SK-N-SH (cell line): Measurements from ENCODE around the gene FAM83F. TPM values are rescaled to one million over a fixed set of nuclear protein-coding genes. Genes with fewer than 3 reads are reported as not detected.

Experiments used
- CTCF ChIA-PET: fragments of 300-600, 350-600 bp; formaldehyde crosslinking; extraction: SDS; loops from one replicate; lab custom pipeline; 2021; lab: Yijun Ruan, JAX
- POLR2A ChIA-PET: fragments of 350-600 bp; sonication (Branson Sonifier 250); formaldehyde crosslinking; extraction: SDS; loops from one replicate; lab custom pipeline; 2020; ENCODE audit warnings: antibody characterized with exemption, inconsistent platforms; lab: Yijun Ruan, JAX
- DNase-seq: peaks from one replicate; pipeline ENCODE4 v3.0.0; 2012
- H2AFZ ChIP-seq: fragments of 200-600 bp; sonication (generic); 2 replicates; pipeline ENCODE4 v1.8.1; 2016; ENCODE audit warnings: antibody characterized with exemption, mild to moderate bottlenecking, low read depth
- H3F3A ChIP-seq: fragments of 200-600 bp; sonication (generic); replicated peaks from 2 replicates; pipeline ENCODE3; 2016; ENCODE audit warnings: antibody characterized with exemption, mild to moderate bottlenecking; ENCODE audit not compliant: insufficient read depth
- H3K27ac ChIP-seq, 2 experiments: fragments of 200-500 bp in 1 of 2; fragments of 200-600 bp in 1 of 2; sonication (Bioruptor generic) in 1 of 2; sonication (generic), shearing (Covaris generic) in 1 of 2; 2 replicates each; pipeline versions ENCODE4 v1.5.1 to v1.6.1; 2014 to 2016; ENCODE audit warnings: low read depth in 2 of 2, inconsistent platforms in 1 of 2, low read length in 1 of 2, mild to moderate bottlenecking in 1 of 2, mixed read lengths in 1 of 2
- H3K27me3 ChIP-seq: fragments of 200-600 bp; sonication (generic), shearing (Covaris generic); 2 replicates; pipeline ENCODE4 v1.6.1; 2016; ENCODE audit warnings: mixed run types; ENCODE audit not compliant: insufficient read depth
- H3K36me3 ChIP-seq, 2 experiments: fragments of 200-500 bp in 1 of 2; fragments of 200-600 bp in 1 of 2; sonication (Bioruptor generic) in 1 of 2; sonication (generic) in 1 of 2; replicated peaks in 1 of 2; 2 replicates each; pipeline versions ENCODE3 to v1.5.1; 2014 to 2016; ENCODE audit warnings: low read length in 1 of 2, mild to moderate bottlenecking in 1 of 2; ENCODE audit not compliant: insufficient read depth in 2 of 2, control insufficient read depth in 1 of 2
- H3K4me1 ChIP-seq, 2 experiments: fragments of 200-500 bp in 1 of 2; fragments of 200-600 bp in 1 of 2; sonication (Bioruptor generic) in 1 of 2; sonication (generic), shearing (Covaris generic) in 1 of 2; 2 replicates each; pipeline versions ENCODE4 v1.5.1 to v1.6.1; 2014 to 2016; ENCODE audit warnings: low read depth in 1 of 2, low read length in 1 of 2, mixed run types in 1 of 2; ENCODE audit not compliant: insufficient read depth in 2 of 2, control insufficient read depth in 1 of 2
- H3K4me2 ChIP-seq: fragments of 200-600 bp; sonication (generic), shearing (Covaris generic); 2 replicates; pipeline ENCODE4 v1.6.1; 2017; ENCODE audit warnings: mixed run types
- H3K4me3 ChIP-seq, 2 experiments: fragments of 200-500 bp in 1 of 2; fragments of 200-600 bp in 1 of 2; sonication (Bioruptor generic) in 1 of 2; sonication (generic), shearing (Covaris generic) in 1 of 2; 2 replicates each; pipeline versions ENCODE4 v1.5.1 to v1.8.1; 2014 to 2016; ENCODE audit warnings: low read depth in 2 of 2, inconsistent platforms in 1 of 2, low read length in 1 of 2, mild to moderate bottlenecking in 1 of 2, mixed read lengths in 1 of 2, moderate library complexity in 1 of 2
- H3K79me2 ChIP-seq: fragments of 200-600 bp; sonication (generic); 2 replicates; pipeline ENCODE4 v1.8.1; 2017; ENCODE audit warnings: mild to moderate bottlenecking; ENCODE audit not compliant: insufficient read depth
- H3K9ac ChIP-seq: fragments of 200-600 bp; sonication (generic); 2 replicates; pipeline ENCODE4 v1.6.1; 2017; ENCODE audit warnings: mixed run types
- H3K9me2 ChIP-seq: fragments of 200-600 bp; sonication (generic); 2 replicates; pipeline ENCODE4 v1.6.1; 2017; ENCODE audit warnings: mixed run types
- H3K9me3 ChIP-seq: fragments of 200-600 bp; sonication (generic); 2 replicates; pipeline ENCODE4 v1.6.1; 2017; ENCODE audit warnings: mixed run types, mild to moderate bottlenecking, moderate library complexity
- H4K20me1 ChIP-seq: fragments of 200-600 bp; sonication (generic); 2 replicates; pipeline ENCODE4 v1.6.1; 2017; ENCODE audit warnings: mild to moderate bottlenecking, mixed run types; ENCODE audit not compliant: insufficient read depth
- EP300 ChIP-seq, 2 experiments: IDR thresholded peaks; 2 replicates each; pipeline versions ENCODE4 v1.4.0 to v1.6.1; 2012; ENCODE audit warnings: borderline replicate concordance in 1 of 2, low read depth in 1 of 2, low read length in 1 of 2
- EZH2phosphoT487 ChIP-seq: fragments of 200-600 bp; sonication (generic); IDR thresholded peaks from 2 replicates; pipeline ENCODE4 v1.6.1; 2017; ENCODE audit warnings: low read depth, mixed run types, mild to moderate bottlenecking, antibody characterized with exemption, moderate library complexity, borderline replicate concordance
- FOXM1 ChIP-seq: IDR thresholded peaks from 2 replicates; pipeline ENCODE4 v1.4.0; 2012; ENCODE audit warnings: low read depth, mild to moderate bottlenecking
- GATA2 ChIP-seq: sonication (generic); formaldehyde crosslinking; IDR thresholded peaks from 2 replicates; pipeline ENCODE4 v1.5.0; 2020; ENCODE audit warnings: mild to moderate bottlenecking, missing genetic modification reagents
- JUND ChIP-seq: IDR thresholded peaks from 2 replicates; pipeline ENCODE4 v1.4.0; 2012
- MAX ChIP-seq: IDR thresholded peaks from 2 replicates; pipeline ENCODE4 v1.4.0; 2012; ENCODE audit warnings: low read depth
- MEF2A ChIP-seq: IDR thresholded peaks from 2 replicates; pipeline ENCODE4 v1.4.0; 2012; ENCODE audit warnings: low read depth, borderline replicate concordance
- MXI1 ChIP-seq: IDR thresholded peaks from 2 replicates; pipeline ENCODE4 v1.6.1; 2012; ENCODE audit warnings: mild to moderate bottlenecking, low read depth, low read length, improper control_type of control experiment
- NFIC ChIP-seq: IDR thresholded peaks from 2 replicates; pipeline ENCODE4 v1.4.0; 2012; ENCODE audit warnings: borderline replicate concordance
- PBX3 ChIP-seq: IDR thresholded peaks from 2 replicates; pipeline ENCODE4; 2012
- POLR2AphosphoS5 ChIP-seq: IDR thresholded peaks from 2 replicates; pipeline ENCODE4 v1.6.1; 2012; ENCODE audit warnings: low read depth, low read length
- RAD21 ChIP-seq: IDR thresholded peaks from 2 replicates; pipeline ENCODE4 v1.6.1; 2012; ENCODE audit warnings: mild to moderate bottlenecking, low read length
- RCOR1 ChIP-seq: fragments of 150-350 bp; IDR thresholded peaks from 2 replicates; pipeline ENCODE4 v1.6.1; 2017; ENCODE audit warnings: antibody characterized with exemption, low read length
- REST ChIP-seq: IDR thresholded peaks from 2 replicates; pipeline ENCODE4 v1.6.1; 2012; ENCODE audit warnings: mild to moderate bottlenecking, low read depth, low read length, moderate library complexity
- SMC3 ChIP-seq: IDR thresholded peaks from 2 replicates; pipeline ENCODE4 v1.6.1; 2012; ENCODE audit warnings: low read depth, low read length, improper control_type of control experiment
- TCF12 ChIP-seq: IDR thresholded peaks from 2 replicates; pipeline ENCODE4 v1.4.0; 2012
- TEAD4 ChIP-seq: IDR thresholded peaks from 2 replicates; pipeline ENCODE4 v1.4.0; 2012; ENCODE audit warnings: mild to moderate bottlenecking, borderline replicate concordance; ENCODE audit not compliant: insufficient read depth
- ZBTB33 ChIP-seq: IDR thresholded peaks from 2 replicates; pipeline ENCODE4 v1.4.0; 2012; ENCODE audit warnings: low read depth, borderline replicate concordance
- WGBS: methylation state at CpG from one replicate; pipeline ENCODE4 v1.1.6; 2017; ENCODE audit warnings: low lambda C conversion rate; 5-methylcytosine and 5-hydroxymethylcytosine counted together
- polyA plus RNA-seq, 3 experiments: library from polyadenylated mRNA; depleted of rRNA; stranded (reverse); fragments of >200 nt; gene quantifications; 2 replicates each; pipeline ENCODE4 v1.2.3, GENCODE V29; 2012

The FAM83F gene
- polyA plus RNA-seq, 1 of the 3 experiments (the other 2 are of a cell fraction), result not detected

GRCh38 chr22:40010746-40011145 is 16.0 kb downstream of the FAM83F start (continued):
- TF ChIP-seq REST, result no peak
- TF ChIP-seq FOXM1, result no peak
- no peak for TF ChIP-seq RCOR1
- TF ChIP-seq ZBTB33, result no peak
- no peak for TF ChIP-seq JUND
- TF ChIP-seq TCF12, result no peak
- no peak for TF ChIP-seq MAX
- no peak for TF ChIP-seq MXI1
- no peak for TF ChIP-seq GATA2 (CRISPR knock-in tag)

- no peak for DNase-seq
- H4K20me1 ChIP-seq, result no peaks in the 10 kb centered on the region
- H3K36me3 ChIP-seq, result no peaks in the 10 kb centered on the region
- H3K79me2 ChIP-seq, result no peaks in the 10 kb centered on the region
- H3K27ac ChIP-seq, result no peak overlapping the region
- no peaks in the 10 kb centered on the region for H3K9me3 ChIP-seq
- H3K9ac ChIP-seq, result no peak overlapping the region
- ChIA-PET POLR2A (no interaction called here), CTCF (interaction anchor here (1.0 kb wide), 1 partner anchor 472 kb away, joined by 3 read pairs; no protein-coding TSS in a partner anchor)
- H3K4me2 ChIP-seq, result no peak overlapping the region
- no peak overlapping the region for H3K4me3 ChIP-seq
- H3K9me2 ChIP-seq, result no peaks in the 10 kb centered on the region
- H3F3A ChIP-seq, result no peaks in the 10 kb centered on the region
- TF ChIP-seq PBX3 (no peak), EZH2phosphoT487 (no peak), GATA2 (CRISPR knock-in tag) (no peak), RCOR1 (no peak), NFIC (no peak), SMC3 (no peak), TEAD4 (no peak), RAD21 (no peak), MEF2A (no peak), EP300 (IDR thresholded peaks at IDR 0.05; ENCODE audit: borderline replicate concordance in 1 of 2, low read depth in 1 of 2, low read length in 1 of 2) (no peak), REST (no peak), POLR2AphosphoS5 (no peak)
- H3K27me3 ChIP-seq, result no peaks in the 10 kb centered on the region
- H3K4me1 ChIP-seq, result no peaks in the 10 kb centered on the region
- 80% methylated on average over 5 of the region's 5 CpGs for WGBS
- no peak overlapping the region for H2AFZ ChIP-seq
These were observed 20.0 kb downstream of the FAM83F start for GRCh38 chr22:40014667-40015248.
